ENCODE measurements around the gene HMX1.

The HMX1 gene

DNA sequence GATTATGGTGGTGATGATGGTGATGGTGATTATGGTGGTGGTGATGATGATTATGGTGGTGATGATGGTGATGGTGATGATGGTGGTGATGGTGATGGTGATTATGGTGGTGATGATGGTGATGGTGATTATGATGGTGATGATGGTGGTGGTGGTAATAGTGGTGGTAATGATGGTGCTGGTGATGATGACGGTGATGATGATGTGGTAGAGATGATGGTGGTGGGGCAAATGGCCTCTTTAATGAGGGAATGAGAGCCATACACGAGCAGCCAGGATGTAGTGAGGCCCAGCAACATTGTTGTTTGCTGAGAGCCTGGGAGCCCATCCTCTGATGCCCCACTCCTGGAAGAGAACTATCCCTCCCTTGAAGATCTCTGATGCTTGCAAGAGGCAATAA lies 29.0 kb downstream of the HMX1 start:
- no peak for TF ChIP-seq SPI1 (IDR thresholded peaks at IDR 0.05; ENCODE audit: borderline replicate concordance, low read depth)
- TF ChIP-seq POLR2AphosphoS5 (IDR thresholded peaks at IDR 0.05; ENCODE audit: low read depth), result no peak
- TF ChIP-seq CTCF (IDR thresholded peaks at IDR 0.05; ENCODE audit: insufficient read depth, low read length), result no peak
- TF ChIP-seq, protein P1, sequence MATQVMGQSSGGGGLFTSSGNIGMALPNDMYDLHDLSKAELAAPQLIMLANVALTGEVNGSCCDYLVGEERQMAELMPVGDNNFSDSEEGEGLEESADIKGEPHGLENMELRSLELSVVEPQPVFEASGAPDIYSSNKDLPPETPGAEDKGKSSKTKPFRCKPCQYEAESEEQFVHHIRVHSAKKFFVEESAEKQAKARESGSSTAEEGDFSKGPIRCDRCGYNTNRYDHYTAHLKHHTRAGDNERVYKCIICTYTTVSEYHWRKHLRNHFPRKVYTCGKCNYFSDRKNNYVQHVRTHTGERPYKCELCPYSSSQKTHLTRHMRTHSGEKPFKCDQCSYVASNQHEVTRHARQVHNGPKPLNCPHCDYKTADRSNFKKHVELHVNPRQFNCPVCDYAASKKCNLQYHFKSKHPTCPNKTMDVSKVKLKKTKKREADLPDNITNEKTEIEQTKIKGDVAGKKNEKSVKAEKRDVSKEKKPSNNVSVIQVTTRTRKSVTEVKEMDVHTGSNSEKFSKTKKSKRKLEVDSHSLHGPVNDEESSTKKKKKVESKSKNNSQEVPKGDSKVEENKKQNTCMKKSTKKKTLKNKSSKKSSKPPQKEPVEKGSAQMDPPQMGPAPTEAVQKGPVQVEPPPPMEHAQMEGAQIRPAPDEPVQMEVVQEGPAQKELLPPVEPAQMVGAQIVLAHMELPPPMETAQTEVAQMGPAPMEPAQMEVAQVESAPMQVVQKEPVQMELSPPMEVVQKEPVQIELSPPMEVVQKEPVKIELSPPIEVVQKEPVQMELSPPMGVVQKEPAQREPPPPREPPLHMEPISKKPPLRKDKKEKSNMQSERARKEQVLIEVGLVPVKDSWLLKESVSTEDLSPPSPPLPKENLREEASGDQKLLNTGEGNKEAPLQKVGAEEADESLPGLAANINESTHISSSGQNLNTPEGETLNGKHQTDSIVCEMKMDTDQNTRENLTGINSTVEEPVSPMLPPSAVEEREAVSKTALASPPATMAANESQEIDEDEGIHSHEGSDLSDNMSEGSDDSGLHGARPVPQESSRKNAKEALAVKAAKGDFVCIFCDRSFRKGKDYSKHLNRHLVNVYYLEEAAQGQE (IDR thresholded peaks at IDR 0.05; ENCODE audit: insufficient replicate concordance, low read depth), result no peak
- TF ChIP-seq GABPA (IDR thresholded peaks at IDR 0.05; ENCODE audit: low read depth), result no peak
- no peak for DNase-seq (ENCODE audit: low read depth in 1 of 2, low spot score in 1 of 2)
- no peak overlapping the region for H3K27ac ChIP-seq (replicated peaks)
- H3K4me3 ChIP-seq (replicated peaks; ENCODE audit: insufficient read depth, low read length), result no peak overlapping the region
- H3K27me3 ChIP-seq (ENCODE audit: insufficient read depth, poor library complexity, severe bottlenecking), result no peaks in the 10 kb centered on the region

DNA sequence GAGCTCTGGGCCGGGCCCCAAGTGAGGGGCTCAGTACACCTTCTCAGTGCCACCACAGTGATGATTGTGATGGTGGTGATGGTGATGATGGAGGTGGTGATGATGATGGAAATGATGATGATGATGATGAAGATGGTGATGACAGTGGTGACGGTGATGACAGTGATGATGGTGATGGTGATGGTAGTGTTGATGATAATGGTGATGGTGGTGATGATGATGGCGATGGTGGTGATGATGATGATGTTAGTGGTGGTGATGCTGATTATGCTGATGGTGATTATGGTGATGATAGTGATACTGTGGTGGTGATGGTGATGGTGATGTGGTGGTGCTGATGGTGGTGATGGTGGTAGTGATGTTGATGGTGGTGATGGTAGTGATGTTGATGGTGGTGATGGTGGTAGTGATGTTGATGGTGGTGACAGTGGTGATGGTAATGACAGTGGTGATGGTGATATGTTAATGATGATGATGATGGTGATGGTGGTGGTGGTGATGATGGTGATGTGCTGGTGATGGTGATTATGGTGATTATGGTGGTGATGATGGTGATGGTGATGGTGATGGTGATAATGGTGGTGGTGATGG lies 29.9 kb downstream of the HMX1 start:
- TF ChIP-seq POLR2AphosphoS5 (IDR thresholded peaks at IDR 0.05; ENCODE audit: low read depth) (no peak), GABPA (IDR thresholded peaks at IDR 0.05; ENCODE audit: low read depth) (no peak)
- no peak overlapping the region for H3K27ac ChIP-seq (replicated peaks)
- no peak overlapping the region for H3K4me3 ChIP-seq (replicated peaks; ENCODE audit: insufficient read depth, low read length)
- DNase-seq (ENCODE audit: low read depth in 1 of 2, low spot score in 1 of 2), result no peak
- H3K27me3 ChIP-seq (ENCODE audit: insufficient read depth, poor library complexity, severe bottlenecking), result no peaks in the 10 kb centered on the region

- Histone ChIP-seq H3K4me3 (replicated peaks; ENCODE audit: insufficient read depth, low read length) (no peak overlapping the region), H3K27me3 (ENCODE audit: insufficient read depth, poor library complexity, severe bottlenecking) (no peaks in the 10 kb centered on the region), H3K27ac (replicated peaks) (no peak overlapping the region)
- no peak for TF ChIP-seq SPI1 (IDR thresholded peaks at IDR 0.05; ENCODE audit: borderline replicate concordance, low read depth)
- no peak for TF ChIP-seq POLR2AphosphoS5 (IDR thresholded peaks at IDR 0.05; ENCODE audit: low read depth)
- TF ChIP-seq, protein P1 (IDR thresholded peaks at IDR 0.05; ENCODE audit: insufficient replicate concordance, low read depth), result no peak
- TF ChIP-seq CTCF (IDR thresholded peaks at IDR 0.05; ENCODE audit: insufficient read depth, low read length), result no peak
- no peak for TF ChIP-seq GABPA (IDR thresholded peaks at IDR 0.05; ENCODE audit: low read depth)
- DNase-seq (ENCODE audit: low read depth in 1 of 2, low spot score in 1 of 2), result no peak
Observed at GRCh38 chr4:8840816-8841455, 30.7 kb downstream of the HMX1 start.

DNA sequence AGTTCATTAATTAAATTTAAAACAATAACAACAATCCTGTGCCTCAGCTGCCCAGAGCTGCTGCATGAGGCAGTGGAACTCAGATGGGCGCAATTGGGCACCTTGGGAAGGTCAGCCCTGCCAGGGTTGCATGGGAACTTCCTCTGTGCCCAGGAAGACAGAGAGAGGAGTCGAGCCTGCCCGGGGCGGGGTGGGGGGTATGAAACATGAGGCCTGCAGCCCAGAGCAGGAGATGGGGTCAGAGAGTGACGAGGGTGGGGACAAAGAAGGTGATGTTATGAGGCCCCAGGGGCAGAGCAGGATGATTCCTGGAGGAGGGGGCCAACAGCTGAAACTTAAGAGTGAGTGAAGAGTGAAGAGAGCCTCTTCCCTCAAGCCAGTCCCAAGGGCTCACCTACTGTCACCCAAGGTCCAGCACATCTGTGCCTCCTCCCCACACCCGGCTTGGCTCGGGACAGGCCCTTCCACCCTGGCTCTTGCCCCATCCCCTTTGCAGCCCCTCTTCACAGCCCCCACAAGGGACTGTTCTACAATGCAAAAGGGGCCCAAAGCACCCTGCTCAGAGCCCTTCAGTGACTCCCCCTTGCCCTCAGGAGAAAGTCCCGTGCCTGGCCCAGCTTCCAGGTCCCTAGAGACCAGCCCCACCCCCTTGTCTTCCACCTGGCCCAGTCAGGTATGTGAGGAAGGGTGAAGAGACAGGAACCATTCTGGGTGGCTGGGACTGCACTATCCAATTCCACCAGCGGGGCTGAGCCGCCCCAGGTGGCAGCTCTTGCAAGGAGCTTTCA lies 31.4 kb downstream of the HMX1 start:
- Histone ChIP-seq H3K4me3 (replicated peaks; ENCODE audit: insufficient read depth, low read length) (no peak overlapping the region), H3K27ac (replicated peaks) (no peak overlapping the region), H3K27me3 (ENCODE audit: insufficient read depth, poor library complexity, severe bottlenecking) (no peaks in the 10 kb centered on the region)
- no peak for TF ChIP-seq SPI1 (IDR thresholded peaks at IDR 0.05; ENCODE audit: borderline replicate concordance, low read depth)
- TF ChIP-seq GABPA (IDR thresholded peaks at IDR 0.05; ENCODE audit: low read depth), result no peak
- TF ChIP-seq, protein P1 (IDR thresholded peaks at IDR 0.05; ENCODE audit: insufficient replicate concordance, low read depth), result no peak
- no peak for TF ChIP-seq POLR2AphosphoS5 (IDR thresholded peaks at IDR 0.05; ENCODE audit: low read depth)
- TF ChIP-seq CTCF (IDR thresholded peaks at IDR 0.05; ENCODE audit: insufficient read depth, low read length), result no peak
- no peak for DNase-seq (ENCODE audit: low read depth in 1 of 2, low spot score in 1 of 2)
